ENCODE data around the gene NAP1L5.
A peak's percentile ranks its signal among the peaks of the same experiment; 100 is the strongest.

The NAP1L5 gene, protein sequence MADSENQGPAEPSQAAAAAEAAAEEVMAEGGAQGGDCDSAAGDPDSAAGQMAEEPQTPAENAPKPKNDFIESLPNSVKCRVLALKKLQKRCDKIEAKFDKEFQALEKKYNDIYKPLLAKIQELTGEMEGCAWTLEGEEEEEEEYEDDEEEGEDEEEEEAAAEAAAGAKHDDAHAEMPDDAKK

DNA sequence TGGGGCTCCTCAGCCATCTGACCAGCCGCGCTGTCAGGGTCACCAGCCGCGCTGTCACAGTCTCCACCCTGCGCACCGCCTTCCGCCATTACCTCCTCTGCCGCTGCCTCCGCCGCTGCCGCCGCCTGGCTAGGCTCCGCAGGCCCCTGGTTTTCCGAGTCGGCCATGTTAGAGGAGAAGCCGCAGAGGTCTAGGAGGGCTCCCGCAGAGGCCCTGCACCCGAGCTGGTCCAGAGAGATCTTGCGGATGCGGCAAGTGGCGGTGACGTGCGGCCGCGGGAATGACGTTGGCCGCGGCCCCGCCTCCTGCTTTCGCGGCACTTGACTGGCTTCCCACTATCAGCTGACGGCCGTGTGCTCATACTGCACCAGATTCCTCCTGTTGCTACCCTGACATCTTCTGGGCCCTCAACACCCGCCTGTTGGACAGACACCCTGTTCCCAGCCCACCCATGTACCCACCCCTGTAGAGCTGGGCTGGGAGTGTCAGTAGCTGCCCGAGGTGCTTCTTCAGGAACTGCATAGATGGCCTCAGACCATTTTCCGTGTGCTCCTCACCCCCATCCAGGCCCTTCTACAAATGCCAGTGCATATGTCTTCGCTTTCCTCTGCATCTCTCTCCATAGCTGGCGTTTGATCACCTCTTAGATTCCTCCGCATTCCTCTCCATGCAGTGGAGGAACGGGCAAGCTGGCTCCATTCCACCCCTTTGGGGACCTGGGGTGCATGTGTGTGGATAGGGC, at the start of gene NAP1L5:
TSS of gene NAP1L5 (minus strand) at position 242 of the 742 bp plus-strand sequence. CDS start at position 167, 75 bp downstream.
- peak; percentile 54 for DNase-seq (ENCODE audit: low spot score)

DNA sequence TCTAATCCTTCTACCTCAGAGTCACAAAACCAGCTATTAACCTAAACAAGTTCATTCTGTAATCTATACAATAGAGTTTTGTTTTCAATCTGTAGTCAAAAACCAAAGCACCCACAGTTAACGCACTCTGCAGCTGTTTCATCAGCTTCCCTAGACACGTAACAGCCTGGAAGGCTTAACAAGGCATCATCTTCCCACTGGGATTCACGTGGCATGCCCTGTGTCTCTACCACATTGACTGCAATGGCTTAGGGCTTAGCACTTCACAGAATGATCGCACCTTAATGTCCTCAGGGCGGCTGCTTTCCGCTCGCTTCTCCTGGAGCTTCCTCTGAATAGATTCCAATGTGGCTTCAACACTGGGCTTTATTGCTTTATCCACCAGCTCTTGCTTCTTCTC, 49.7 kb upstream of the NAP1L5 start:
- no peak for DNase-seq (ENCODE audit: low spot score)

DNA sequence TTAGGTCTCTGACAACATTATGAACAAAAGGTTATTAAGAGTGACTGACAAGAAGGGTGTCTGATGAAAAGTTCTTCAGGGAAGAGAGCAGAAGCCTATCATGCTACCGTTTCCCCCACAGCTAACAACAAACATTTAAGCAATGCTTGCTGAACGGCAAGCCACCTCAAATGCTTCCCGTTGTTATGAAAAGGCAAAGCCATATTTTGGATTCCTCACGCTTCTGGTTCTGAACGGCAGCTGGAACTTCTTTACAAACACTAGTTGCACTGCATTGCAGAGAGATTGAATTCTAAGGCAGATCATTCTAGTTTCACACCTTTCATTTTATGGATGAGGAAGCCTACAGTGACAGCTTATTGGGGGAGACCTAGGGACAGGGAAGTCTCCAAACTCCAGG, 48.6 kb upstream of the NAP1L5 start:
- DNase-seq (ENCODE audit: low spot score): no peak

DNA sequence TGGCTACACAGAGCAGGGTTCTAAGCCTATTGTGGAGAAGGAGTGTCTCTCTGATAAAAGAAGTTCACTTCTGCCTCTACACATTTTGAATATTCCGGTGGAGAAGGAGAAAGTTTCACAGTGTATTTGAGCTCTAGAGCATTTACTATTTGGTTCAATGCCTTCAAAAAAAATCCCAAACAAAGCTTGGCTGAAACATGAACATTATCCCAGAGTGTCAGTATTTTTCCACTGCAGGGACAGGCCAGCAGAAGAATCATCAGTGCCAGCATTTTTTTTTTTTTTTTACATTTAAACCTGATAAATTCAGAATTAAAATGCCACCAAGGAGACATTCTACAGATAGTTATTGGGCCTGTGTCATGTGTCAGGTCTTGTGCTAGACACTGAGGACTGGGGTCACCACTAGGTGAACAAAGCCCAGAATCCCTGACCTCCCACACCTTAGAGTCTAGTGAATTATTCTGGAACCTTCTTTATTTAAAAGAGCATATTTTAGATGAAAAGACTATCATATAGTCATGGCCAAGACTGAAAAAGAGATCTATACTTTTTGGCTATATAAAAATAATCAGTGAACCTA, 48.0 kb upstream of the NAP1L5 start:
- DNase-seq (ENCODE audit: low spot score): no peak

DNA sequence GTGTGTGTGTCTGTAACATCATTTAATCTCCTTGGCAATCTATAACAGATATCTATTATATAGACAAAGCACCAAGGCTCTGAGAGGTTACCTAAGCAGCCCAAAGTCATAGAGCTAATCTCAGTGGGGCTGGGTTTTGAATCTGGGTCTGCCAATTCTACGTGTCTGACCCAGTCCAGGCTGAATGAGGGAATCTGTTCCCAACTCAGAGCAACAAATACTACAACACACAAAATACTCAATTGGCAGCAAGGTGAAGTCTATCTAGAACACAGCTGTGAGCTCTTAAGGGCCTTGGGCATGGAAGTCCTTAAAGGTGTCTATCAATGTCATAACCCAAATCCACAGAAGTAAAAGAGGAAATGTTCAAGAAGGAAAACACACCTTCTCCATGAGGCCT, 47.5 kb upstream of the NAP1L5 start:
- DNase-seq (ENCODE audit: low spot score): no peak

DNA sequence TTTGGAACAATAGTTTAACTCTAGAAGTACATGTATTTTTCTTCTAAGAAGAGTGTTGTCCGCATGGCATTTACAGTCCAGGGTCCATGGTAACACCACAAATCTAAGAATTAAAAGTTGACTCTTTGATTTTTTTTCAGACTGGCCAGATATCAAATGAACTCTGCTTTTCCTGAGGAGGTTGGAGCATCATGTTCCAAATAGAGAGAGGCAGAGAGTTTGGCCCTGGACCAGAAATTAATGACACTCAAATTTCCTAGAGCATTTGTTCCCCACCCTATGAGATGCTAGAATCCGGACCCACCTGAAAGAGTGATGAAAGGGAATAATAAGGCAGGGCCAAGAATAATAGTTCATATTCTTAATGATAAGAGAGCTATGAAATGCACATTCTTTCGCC, 47.0 kb upstream of the NAP1L5 start:
- DNase-seq (ENCODE audit: low spot score): no peak

DNA sequence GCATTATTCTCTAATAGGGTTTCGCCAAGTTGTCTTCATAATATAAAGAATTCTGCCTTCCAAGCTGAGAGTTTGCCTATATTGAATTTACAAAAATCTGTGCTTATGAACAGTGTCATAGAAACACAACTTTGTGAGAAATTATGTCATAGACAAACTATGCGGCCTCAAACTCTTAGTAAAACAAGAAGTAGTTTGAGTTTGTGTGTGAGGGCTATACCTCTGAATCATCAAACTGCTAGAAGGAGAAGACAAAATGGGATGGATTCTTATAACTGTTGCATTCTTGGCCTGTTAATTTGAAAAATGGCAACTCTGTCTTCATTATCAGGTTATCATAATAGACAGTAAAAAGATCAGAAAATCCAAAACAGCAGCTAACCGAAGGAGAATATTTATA, 46.1 kb upstream of the NAP1L5 start:
- peak; percentile 58 for DNase-seq (ENCODE audit: low spot score)

DNA sequence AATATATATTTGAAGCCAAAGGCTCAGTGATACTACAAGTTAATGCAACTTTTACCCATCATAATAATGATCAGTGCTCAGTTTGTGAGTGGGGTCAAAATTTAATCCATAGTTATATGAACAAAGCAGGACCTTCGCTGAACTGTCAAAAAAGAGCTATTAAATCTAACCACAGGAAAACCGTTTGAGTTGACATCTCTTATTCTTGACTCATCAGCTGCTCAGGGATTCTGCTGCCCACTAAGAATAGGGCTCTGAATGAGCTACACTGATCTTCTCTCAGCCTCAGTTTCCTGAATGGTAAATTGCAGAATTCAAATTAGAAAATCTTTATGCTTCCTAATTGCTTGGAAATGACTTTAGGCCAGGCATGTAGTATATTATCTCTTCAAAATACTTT, 44.9 kb upstream of the NAP1L5 start:
- DNase-seq (ENCODE audit: low spot score): no peak

DNA sequence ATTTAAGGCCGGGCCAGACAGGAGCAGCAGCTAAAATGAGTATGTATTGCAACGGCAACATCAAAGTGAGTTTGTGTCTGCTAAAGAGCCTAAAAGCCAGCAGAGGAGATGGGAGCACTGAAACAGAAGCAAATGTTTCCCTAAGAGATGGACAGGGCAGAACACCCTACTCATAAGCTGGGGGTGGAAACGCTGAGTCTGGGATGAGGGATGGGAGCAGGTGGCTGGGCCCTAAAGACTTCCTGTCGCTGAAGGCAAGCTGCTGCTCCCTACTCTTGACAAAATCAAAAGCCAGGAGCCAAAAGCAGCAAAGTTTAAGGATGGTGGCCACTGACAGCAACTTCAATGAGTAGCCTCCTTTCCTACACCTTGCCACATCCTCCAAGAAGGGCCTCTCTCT, 40.6 kb upstream of the NAP1L5 start:
- no peak for DNase-seq (ENCODE audit: low spot score)

DNA sequence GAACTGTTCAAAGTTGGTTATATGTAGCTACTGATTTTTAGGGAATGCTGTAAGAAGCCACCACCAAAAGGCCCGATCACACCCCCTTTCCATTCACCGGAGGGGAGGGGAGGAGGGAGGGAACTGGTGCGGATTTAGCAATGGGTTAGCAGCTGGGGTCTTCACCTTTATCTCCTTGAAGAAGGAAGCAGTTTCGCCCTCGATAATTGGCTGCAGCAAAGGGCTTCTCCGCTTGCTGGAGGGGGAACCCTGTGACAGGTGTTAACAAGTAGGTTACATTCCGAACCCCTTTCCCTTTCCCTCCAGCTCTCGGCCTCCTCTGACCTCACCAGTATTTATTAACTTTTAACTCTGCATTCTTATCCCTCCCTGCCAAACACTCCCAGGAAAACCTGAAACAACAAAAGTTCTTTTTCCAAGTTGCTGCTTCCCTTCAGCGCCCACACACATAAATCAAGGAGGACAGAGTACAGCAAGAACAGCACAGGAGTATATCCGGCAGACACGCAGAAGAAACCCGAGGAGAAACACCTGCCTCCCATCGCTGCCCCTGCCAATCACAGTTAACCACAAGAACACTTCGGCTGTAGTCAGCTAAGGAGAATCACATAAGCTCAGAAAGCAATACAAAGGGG, 39.8 kb upstream of the NAP1L5 start:
- DNase-seq (ENCODE audit: low spot score): no peak

DNA sequence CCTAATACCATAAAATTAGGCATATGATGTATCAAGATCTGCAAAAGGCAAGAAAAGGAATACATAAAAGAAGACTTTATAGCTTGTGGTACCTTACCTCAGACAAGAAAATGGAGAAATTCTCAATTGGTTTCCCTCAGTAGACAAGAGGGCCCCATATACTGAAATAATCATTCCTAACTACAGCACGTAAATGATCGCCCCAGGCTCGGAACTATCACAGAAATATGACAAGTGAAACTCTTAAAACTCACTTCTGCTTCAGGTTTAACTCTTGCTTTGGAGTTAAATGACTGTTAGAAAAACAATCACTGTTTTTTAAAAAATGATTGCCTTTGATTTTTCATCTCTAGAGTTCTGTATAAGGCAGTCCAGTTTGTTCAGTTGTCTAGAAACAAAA, 38.6 kb upstream of the NAP1L5 start:
- no peak for DNase-seq (ENCODE audit: low spot score)

DNA sequence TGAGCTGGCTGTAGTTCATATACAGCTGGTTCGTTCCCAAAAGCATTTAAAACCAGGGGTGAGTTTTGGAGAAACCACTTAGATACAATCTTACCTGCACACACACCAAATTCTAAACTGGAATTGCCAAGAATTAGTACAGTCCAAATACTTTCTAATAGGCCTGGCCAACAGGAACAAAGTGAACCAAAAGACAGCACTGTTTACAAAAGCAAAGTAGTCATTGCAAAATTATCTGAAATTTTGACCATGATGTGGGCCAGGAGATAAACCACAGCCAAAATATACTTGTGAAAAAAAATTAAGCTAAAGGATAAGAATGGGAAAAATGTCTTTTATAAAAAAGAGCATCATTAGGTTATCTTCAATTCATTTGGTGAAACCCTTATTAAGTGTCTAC, 37.9 kb upstream of the NAP1L5 start:
- DNase-seq (ENCODE audit: low spot score): no peak

DNA sequence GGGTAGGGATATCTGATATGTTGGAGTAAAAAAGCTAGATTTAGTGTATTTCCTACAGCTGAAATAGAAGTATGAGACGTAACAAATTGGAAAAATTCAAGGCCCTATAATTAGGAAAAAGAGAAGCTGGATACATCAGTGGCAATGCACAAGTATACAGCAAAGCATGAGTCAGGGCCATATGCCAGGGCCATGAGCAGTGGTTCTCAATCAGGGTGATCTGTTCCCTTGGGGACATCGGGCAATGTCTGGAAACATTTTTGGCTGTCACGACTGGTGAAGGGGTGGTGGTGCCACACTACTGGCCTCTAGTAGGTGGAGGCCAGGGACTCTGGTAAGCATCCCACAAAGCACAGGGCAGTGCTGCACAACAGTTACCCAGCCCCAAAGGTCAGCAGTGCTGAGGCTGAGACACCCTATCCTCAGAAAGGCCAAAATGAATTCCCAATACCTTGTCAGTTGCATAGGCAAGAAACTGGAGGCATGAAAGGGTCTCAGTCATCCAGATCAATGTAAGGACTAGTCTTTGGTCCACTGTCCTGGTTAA, 36.8 kb upstream of the NAP1L5 start:
- no peak for DNase-seq (ENCODE audit: low spot score)

DNA sequence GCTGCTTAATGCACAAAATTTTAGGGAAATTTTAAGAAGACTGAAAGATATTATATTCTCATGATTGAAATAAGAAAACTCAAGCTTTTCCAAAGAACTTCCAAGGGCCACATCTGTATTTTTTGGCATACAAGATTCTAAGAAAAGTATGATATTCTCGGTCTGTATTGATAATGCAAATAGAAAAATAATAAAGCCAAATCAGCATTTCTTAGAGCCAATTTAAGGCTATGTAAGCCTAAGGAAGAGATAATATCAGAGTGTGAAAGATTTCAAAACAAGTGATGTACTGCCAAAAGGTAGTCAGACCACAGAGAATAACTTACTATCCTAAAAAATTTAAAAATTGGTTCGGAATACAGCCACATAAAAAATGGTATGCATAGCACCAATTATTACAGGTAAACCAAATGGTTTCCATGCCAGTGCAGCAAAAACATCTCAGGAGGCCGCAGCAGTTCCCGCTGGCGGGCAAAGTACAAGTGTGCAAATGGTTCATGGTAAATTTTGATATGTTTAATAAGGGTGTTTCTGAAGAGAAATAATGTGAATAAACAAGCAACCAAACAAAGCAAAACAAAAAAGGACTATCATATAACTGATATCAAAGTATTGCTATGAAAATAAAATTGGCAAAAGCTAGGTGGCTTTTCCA, 35.2 kb upstream of the NAP1L5 start:
- DNase-seq (ENCODE audit: low spot score): no peak

DNA sequence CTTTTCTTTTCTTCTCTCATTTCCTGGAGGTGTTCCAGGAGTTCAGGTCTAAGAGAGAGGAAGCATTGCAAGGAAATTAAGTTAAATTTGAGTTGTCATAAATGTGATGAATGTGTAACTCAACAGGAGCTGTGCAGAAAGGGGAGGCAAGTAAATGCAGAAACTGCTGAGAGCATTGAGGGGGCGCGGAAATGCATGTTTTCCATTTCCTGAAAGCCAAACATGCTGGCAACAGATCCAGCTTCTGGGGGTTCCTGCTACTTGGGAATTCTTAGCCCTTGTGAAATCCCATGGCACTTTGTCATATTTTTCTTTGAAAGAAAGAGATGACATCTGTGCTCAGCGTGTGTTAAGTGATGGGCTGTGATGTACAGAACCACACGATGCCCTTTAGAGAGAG, 33.8 kb upstream of the NAP1L5 start:
- no peak for DNase-seq (ENCODE audit: low spot score)

DNA sequence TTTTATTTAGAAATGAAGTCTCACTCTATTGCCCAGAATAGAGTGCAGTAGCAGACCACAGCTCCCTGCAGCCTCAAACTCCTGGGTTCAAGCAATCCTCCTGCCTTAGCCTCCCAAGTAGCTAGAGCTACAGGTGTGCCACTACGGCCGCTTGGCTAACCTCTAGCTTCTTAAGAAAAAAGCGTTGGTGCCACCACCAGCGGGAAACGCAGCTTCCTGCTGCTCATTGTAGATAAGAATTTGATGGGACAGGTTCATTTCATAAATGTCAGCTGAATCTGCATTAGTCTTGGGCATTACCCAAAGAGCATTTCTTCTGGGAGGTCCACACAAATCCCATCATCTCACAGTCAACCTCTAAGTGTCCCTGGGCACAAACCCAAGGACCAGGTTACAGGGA, 33.2 kb upstream of the NAP1L5 start:
- DNase-seq (ENCODE audit: low spot score): no peak

DNA sequence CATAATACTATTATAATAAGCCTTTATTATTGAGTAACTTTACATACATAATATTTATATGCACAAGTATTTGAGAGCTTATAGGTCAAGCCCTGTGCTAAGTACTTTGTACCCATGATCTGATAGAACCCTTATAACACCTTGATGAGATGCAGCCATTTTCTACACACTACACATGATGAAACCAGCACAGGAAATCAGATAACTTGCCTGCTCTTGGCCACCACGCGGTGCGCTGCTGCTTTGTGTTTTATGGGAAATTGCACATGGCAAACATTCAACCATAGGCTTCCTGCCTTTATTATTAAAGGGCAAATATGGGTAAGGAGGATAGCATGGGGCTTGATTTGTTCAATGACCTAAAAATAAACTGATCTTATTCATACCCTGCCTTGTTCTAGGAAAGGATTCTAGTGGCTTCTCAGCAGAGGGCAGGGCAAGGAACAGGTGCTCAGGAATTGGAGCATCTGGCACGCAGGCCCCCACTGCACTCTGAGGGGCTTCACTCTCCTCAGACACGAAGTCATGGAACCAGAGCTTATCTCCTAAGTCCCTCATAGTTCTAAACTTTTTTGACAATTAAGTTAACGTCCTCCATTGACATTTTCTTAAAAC, 31.6 kb upstream of the NAP1L5 start:
- DNase-seq (ENCODE audit: low spot score): no peak

DNA sequence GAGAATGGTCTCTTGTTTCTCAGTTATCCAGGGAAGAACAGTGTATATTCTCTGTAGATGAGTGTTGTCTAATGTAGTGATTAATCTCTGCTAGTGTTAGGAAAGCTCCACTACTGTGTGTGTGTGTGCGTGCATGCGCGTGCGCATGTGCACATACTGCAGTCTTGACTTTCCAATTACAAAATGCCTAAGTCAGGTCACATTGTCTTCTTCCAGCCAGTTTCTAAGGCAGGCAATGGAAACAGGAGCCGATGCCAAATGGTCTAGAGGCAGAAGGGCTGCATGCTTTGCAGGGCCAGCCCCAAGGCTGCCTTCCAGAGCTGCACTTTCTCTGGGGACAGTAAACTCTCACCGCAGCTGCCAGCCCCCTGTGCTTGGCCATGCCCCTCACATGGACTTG, 30.5 kb upstream of the NAP1L5 start:
- no peak for DNase-seq (ENCODE audit: low spot score)

DNA sequence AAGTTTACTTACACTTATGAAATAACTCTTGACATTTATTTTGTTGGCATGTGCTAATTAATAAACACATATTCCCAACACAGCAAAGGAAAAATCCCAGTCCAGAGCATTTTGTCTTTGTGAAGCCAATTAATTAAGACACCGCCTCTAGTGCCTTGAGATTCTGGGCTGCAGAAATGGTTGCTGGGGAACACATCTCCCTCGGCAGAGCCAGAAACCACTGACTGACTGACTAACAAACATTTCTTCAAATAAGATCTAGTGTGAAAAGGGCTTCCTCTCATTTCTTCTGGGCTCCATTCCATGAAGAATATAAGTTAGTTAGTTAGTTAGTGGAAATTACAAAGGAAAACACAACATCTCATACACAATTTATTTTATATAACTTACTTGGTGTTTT, 28.4 kb upstream of the NAP1L5 start:
- no peak for DNase-seq (ENCODE audit: low spot score)

DNA sequence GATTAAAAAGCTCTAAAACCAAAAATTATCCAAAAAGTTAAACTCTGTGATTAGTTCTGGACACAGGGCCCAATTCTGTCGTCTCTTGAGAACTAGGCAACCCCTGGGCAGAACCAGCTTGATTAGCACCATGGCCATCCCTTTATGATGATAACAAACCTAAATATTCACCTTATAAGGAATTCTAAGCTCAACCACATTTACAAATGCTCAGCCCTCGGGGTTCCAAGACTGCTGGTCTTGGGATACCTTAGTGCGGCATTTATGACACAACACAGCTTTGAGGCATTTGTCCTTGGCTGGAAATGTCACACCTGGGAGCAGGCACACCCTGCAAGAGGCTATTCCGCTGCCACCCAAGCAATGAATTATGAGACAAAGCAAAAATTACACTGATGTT, 27.5 kb upstream of the NAP1L5 start:
- no peak for DNase-seq (ENCODE audit: low spot score)

DNA sequence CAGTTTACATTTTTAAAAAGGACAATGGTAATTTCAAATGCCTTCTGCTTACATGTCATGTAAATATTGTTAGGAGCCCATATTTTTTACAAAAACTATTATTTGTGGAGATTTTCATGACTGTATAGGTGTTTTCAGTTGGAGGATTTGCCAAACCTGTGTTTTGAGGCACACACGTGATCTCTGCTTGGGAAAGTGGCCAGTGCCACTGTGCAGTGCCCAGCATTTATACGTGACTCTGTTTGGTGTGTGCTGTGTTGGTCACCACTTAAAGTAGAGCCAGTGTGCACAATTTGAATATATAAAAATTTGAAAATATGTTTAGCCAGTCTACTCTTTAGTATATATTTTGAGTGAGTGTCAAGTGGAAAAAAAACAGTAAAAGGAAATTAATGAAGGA, 26.8 kb upstream of the NAP1L5 start:
- no peak for DNase-seq (ENCODE audit: low spot score)

DNA sequence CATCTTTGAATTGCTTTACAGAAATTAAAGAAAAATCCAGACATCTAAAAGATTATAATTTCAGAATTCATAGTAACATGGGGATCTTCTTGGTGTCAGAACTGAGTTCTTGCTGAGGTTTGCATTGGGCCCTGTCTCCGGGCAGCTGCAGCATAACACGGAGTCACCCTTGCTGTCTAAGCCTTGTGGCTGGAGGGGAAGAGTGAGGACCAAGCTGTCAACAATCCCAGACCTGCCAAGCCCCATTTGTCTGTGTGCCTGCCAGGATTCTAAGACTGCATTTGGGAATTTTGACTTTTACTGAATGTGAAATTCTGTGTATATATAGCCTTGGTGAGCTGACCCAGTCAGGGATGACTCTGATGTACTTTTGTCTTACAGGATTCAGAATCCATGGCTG, 25.2 kb upstream of the NAP1L5 start:
- DNase-seq (ENCODE audit: low spot score): no peak

Data from AG08395 (cell line).